ENCODE data around the gene TTN. TPM values are rescaled to one million over a fixed set of nuclear protein-coding genes. Genes with fewer than 3 reads are reported as not detected.

Gene TTN
- total and polyA plus RNA-seq, 10 of the 15 experiments (the other 5 are each of a cell fraction or from before 2014, with no cell fraction given) = 0.15 to 9.0 (median 1.8) TPM

- 69% methylated on average over 5 of the region's 5 CpGs for WGBS (ENCODE audit: insufficient coverage, insufficient replicate concordance, low lambda C conversion rate, missing lambda C conversion rate)
- no peak for ATAC-seq
Observed at GRCh38 chr2:178833382-178833781, 26.2 kb upstream of the TTN start.

More at GRCh38 chr2:178833382-178833781, 26.2 kb upstream of the TTN start:
- no peak for TF ChIP-seq IKZF1 (conservative IDR thresholded peaks at IDR 0.05)
- TF ChIP-seq WRNIP1 (IDR thresholded peaks at IDR 0.05; ENCODE audit: borderline replicate concordance, low read depth, low read length) = no peak
- no peak for TF ChIP-seq SMARCA5 (IDR thresholded peaks at IDR 0.05)
- TF ChIP-seq MLLT1 (IDR thresholded peaks at IDR 0.05) = no peak
- TF ChIP-seq IRF3 (IDR thresholded peaks at IDR 0.05) = no peak
- TF ChIP-seq CHD2 (IDR thresholded peaks at IDR 0.05; ENCODE audit: borderline replicate concordance, low read depth, low read length) = no peak
- no peak for TF ChIP-seq CUX1 (IDR thresholded peaks at IDR 0.05; ENCODE audit: insufficient replicate concordance, low read depth, low read length)
- TF ChIP-seq MEF2A (IDR thresholded peaks at IDR 0.05; ENCODE audit: insufficient read depth, low read depth, low read length) = no peak
- TF ChIP-seq NR2C2 (IDR thresholded peaks at IDR 0.05; ENCODE audit: borderline replicate concordance, control insufficient read depth, insufficient read length, low read depth) = no peak
- no peak for TF ChIP-seq CREB1 (IDR thresholded peaks at IDR 0.05; ENCODE audit: low read depth)
- no peak for TF ChIP-seq NFXL1 (IDR thresholded peaks at IDR 0.05; ENCODE audit: borderline replicate concordance)
- TF ChIP-seq ZBTB33 (IDR thresholded peaks at IDR 0.05) = no peak
- TF ChIP-seq TARDBP (IDR thresholded peaks at IDR 0.05; ENCODE audit: borderline replicate concordance) = no peak
- CTCF ChIA-PET = no interaction called here
- H3K79me2 ChIP-seq (ENCODE audit: control insufficient read depth, insufficient read depth, low read length) = no peaks in the 10 kb centered on the region
- no peak overlapping the region for H2AFZ ChIP-seq (ENCODE audit: control insufficient read depth, low read depth, low read length)
- no peaks in the 10 kb centered on the region for H4K20me1 ChIP-seq (ENCODE audit: control insufficient read depth, insufficient read depth)
- POLR2A ChIA-PET = no interaction called here
- in situ Hi-C loops (cut with MboI) = no loop called here
- H3K4me3 ChIP-seq = no peak overlapping the region
- H3K9me3 ChIP-seq (replicated peaks; ENCODE audit: control insufficient read depth, insufficient read depth, low read length) = no peaks in the 10 kb centered on the region
- no peaks in the 10 kb centered on the region for H3K27me3 ChIP-seq (replicated peaks in 1 of 2; ENCODE audit: control insufficient read depth in 2 of 2, insufficient read depth in 2 of 2, low read length in 1 of 2)
- no peaks in the 10 kb centered on the region for H3K36me3 ChIP-seq (ENCODE audit: control insufficient read depth in 2 of 2, insufficient read depth in 2 of 2, low read length in 1 of 2)
- H3K4me2 ChIP-seq (ENCODE audit: control insufficient read depth, insufficient read depth) = no peak overlapping the region
- no TSS peak for BruUV-seq (replicated peaks)
- DNase-seq (ENCODE audit: low read depth, low spot score) (no peak), FAIRE-seq (no peak)
- H3K9ac ChIP-seq (ENCODE audit: control insufficient read depth, insufficient read depth, low read length) = no peak overlapping the region
- no peak overlapping the region for H3K27ac ChIP-seq (ENCODE audit: control insufficient read depth, insufficient read depth)
- intact Hi-C loops (cut with micrococcal nuclease; ENCODE audit: unreplicated experiment) = no loop called here
- H3K4me1 ChIP-seq (ENCODE audit: control insufficient read depth, insufficient read depth, low read length) = no peaks in the 10 kb centered on the region
- RAD21 ChIA-PET (ENCODE audit: unreplicated experiment) = no interaction called here
- SMC1A ChIA-PET (ENCODE audit: uncharacterized antibody, unreplicated experiment) = interaction anchor here (1.1 kb wide), 1 partner anchor 9 kb away, joined by 3 read pairs; no protein-coding TSS in a partner anchor

Data from GM12878 (cell line).